HepG2 (cell line): ENCODE data around the gene GSTP1. TPM values are rescaled to one million over a fixed set of nuclear protein-coding genes. Genes with fewer than 3 reads are reported as not detected.
A peak's percentile ranks its signal among the peaks of the same experiment; 100 is the strongest.

Experiments used
- ELF4 ChIP-seq: sonication (generic); formaldehyde crosslinking; IDR thresholded peaks from 2 replicates; pipeline ENCODE4 v1.5.0; 2020; ENCODE audit warnings: missing genetic modification reagents, mild to moderate bottlenecking, moderate library complexity, borderline replicate concordance
- ESRRA ChIP-seq: sonication (generic); formaldehyde crosslinking; IDR thresholded peaks from 2 replicates; pipeline ENCODE4 v1.5.1; 2020; ENCODE audit warnings: mild to moderate bottlenecking, low read depth, missing genetic modification reagents
- FOXM1 ChIP-seq: sonication (generic); formaldehyde crosslinking; IDR thresholded peaks from 2 replicates; pipeline ENCODE4 v1.5.0; 2020; ENCODE audit warnings: missing genetic modification reagents
- HNRNPUL1 ChIP-seq: fragments of 200-400 bp; formaldehyde crosslinking; IDR thresholded peaks from 2 replicates; pipeline ENCODE4 v1.6.1; 2017; ENCODE audit warnings: low read depth, mild to moderate bottlenecking, low read length, moderate library complexity
- HOXD1 ChIP-seq: sonication (generic); formaldehyde crosslinking; IDR thresholded peaks from 2 replicates; pipeline ENCODE4 v1.5.0; 2020; ENCODE audit warnings: missing genetic modification reagents
- NR2F2 ChIP-seq: IDR thresholded peaks from 2 replicates; pipeline ENCODE4 v1.6.1; 2012; ENCODE audit warnings: low read depth, inconsistent platforms, borderline replicate concordance
- NRL ChIP-seq: sonication (generic); formaldehyde crosslinking; IDR thresholded peaks from 2 replicates; pipeline ENCODE4 v1.5.0; 2020; ENCODE audit warnings: missing genetic modification reagents, mild to moderate bottlenecking, moderate library complexity, borderline replicate concordance
- PHF21A ChIP-seq: sonication (generic); formaldehyde crosslinking; IDR thresholded peaks from 2 replicates; pipeline ENCODE4 v1.5.0; 2020; ENCODE audit warnings: mild to moderate bottlenecking, missing genetic modification reagents
- POLR2A ChIP-seq, 2 experiments: IDR thresholded peaks; 2 replicates each; pipeline ENCODE4 v1.6.1; 2011; ENCODE audit warnings: low read depth in 2 of 2, low read length in 2 of 2, mild to moderate bottlenecking in 1 of 2, moderate library complexity in 1 of 2; ENCODE audit not compliant: insufficient read depth in 1 of 2
- POLR2AphosphoS2 ChIP-seq: IDR thresholded peaks from 2 replicates; pipeline ENCODE4 v1.6.1; 2011; ENCODE audit warnings: low read depth, low read length, improper control_type of control experiment
- POLR2AphosphoS5 ChIP-seq: IDR thresholded peaks from 2 replicates; pipeline ENCODE4 v1.6.1; 2012; ENCODE audit warnings: low read depth, low read length
- PTBP1 ChIP-seq: fragments of 200-400 bp; formaldehyde crosslinking; IDR thresholded peaks from 2 replicates; pipeline ENCODE4 v1.6.1; 2018; ENCODE audit warnings: low read length, low read depth; ENCODE audit not compliant: poor library complexity, severe bottlenecking
- SOX5 ChIP-seq: IDR thresholded peaks from 2 replicates; pipeline ENCODE4 v1.6.1; 2016; ENCODE audit warnings: borderline replicate concordance
- ZNF331 ChIP-seq: sonication (generic); formaldehyde crosslinking; IDR thresholded peaks from 2 replicates; pipeline ENCODE4 v1.4.0; 2020; ENCODE audit warnings: missing genetic modification reagents
- polyA plus RNA-seq, 8 experiments: library from polyadenylated mRNA; depleted of rRNA in 3 of 8; stranded (reverse) in 7 of 8; unstranded in 1 of 8; fragments of >200 nt; fragmentation: Illumina TruSeq in 4 of 8; extraction: Trizol in 4 of 8; gene quantifications; 2 replicates each; pipeline versions ENCODE4 v1.2.1 to v1.2.3, GENCODE V29; 2011 to 2016; ENCODE audit warnings: low read depth in 4 of 8, missing spikeins in 1 of 8, mixed read lengths in 1 of 8; ENCODE audit not compliant: insufficient read depth in 1 of 8
- total RNA-seq, 5 experiments: library from RNA; depleted of rRNA; stranded (reverse); fragments of >200 nt; fragmentation: Illumina TruSeq; extraction: Trizol; gene quantifications; 2 replicates each; pipeline ENCODE4 v1.2.3, GENCODE V29; 2016; ENCODE audit warnings: low read depth in 1 of 5
- TF ChIP-seq, protein P1 (sequence below): sonication (generic); formaldehyde crosslinking; IDR thresholded peaks from 2 replicates; pipeline ENCODE4 v1.4.0; 2020; ENCODE audit warnings: missing genetic modification reagents, borderline replicate concordance
- TF ChIP-seq, protein P2 (sequence below): sonication (generic); formaldehyde crosslinking; IDR thresholded peaks from 2 replicates; pipeline ENCODE4 v1.4.0; 2020; ENCODE audit warnings: mild to moderate bottlenecking, missing genetic modification reagents
- TF ChIP-seq, protein P3 (sequence below): sonication (generic); formaldehyde crosslinking; IDR thresholded peaks from 2 replicates; pipeline ENCODE4 v1.4.0; 2020; ENCODE audit warnings: missing genetic modification reagents

Gene GSTP1
- total and polyA plus RNA-seq, 2 of the 13 experiments (the other 11 are each of a cell fraction or from before 2014, with no cell fraction given), result not detected

DNA sequence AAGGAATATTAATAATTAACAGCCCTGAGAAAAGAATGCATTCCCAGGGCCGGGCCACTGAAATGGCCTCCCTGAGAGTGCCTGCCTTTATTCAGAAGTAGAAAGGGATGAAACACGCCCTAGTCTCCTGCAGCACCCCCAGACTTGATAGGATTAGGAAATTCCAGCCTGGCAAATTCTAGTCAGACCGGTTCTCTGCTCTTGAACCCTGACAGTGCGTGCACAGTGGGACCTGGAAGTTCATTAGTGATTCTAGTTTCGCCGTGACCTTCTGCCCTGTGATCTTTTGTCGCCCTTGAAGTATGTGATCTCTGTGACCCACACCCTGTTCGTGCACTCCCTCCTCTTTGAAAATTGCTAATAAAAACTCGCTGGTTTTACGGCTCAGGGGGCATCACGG, 2.1 kb upstream of the GSTP1 start (continued):
- TF ChIP-seq, protein P1, sequence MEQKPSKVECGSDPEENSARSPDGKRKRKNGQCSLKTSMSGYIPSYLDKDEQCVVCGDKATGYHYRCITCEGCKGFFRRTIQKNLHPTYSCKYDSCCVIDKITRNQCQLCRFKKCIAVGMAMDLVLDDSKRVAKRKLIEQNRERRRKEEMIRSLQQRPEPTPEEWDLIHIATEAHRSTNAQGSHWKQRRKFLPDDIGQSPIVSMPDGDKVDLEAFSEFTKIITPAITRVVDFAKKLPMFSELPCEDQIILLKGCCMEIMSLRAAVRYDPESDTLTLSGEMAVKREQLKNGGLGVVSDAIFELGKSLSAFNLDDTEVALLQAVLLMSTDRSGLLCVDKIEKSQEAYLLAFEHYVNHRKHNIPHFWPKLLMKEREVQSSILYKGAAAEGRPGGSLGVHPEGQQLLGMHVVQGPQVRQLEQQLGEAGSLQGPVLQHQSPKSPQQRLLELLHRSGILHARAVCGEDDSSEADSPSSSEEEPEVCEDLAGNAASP, result no peak
- TF ChIP-seq HNRNPUL1, result no peak
- TF ChIP-seq SOX5 (CRISPR knock-in tag), result peak; percentile 55; the same call in 1 of the 2 replicates
- TF ChIP-seq, protein P2, sequence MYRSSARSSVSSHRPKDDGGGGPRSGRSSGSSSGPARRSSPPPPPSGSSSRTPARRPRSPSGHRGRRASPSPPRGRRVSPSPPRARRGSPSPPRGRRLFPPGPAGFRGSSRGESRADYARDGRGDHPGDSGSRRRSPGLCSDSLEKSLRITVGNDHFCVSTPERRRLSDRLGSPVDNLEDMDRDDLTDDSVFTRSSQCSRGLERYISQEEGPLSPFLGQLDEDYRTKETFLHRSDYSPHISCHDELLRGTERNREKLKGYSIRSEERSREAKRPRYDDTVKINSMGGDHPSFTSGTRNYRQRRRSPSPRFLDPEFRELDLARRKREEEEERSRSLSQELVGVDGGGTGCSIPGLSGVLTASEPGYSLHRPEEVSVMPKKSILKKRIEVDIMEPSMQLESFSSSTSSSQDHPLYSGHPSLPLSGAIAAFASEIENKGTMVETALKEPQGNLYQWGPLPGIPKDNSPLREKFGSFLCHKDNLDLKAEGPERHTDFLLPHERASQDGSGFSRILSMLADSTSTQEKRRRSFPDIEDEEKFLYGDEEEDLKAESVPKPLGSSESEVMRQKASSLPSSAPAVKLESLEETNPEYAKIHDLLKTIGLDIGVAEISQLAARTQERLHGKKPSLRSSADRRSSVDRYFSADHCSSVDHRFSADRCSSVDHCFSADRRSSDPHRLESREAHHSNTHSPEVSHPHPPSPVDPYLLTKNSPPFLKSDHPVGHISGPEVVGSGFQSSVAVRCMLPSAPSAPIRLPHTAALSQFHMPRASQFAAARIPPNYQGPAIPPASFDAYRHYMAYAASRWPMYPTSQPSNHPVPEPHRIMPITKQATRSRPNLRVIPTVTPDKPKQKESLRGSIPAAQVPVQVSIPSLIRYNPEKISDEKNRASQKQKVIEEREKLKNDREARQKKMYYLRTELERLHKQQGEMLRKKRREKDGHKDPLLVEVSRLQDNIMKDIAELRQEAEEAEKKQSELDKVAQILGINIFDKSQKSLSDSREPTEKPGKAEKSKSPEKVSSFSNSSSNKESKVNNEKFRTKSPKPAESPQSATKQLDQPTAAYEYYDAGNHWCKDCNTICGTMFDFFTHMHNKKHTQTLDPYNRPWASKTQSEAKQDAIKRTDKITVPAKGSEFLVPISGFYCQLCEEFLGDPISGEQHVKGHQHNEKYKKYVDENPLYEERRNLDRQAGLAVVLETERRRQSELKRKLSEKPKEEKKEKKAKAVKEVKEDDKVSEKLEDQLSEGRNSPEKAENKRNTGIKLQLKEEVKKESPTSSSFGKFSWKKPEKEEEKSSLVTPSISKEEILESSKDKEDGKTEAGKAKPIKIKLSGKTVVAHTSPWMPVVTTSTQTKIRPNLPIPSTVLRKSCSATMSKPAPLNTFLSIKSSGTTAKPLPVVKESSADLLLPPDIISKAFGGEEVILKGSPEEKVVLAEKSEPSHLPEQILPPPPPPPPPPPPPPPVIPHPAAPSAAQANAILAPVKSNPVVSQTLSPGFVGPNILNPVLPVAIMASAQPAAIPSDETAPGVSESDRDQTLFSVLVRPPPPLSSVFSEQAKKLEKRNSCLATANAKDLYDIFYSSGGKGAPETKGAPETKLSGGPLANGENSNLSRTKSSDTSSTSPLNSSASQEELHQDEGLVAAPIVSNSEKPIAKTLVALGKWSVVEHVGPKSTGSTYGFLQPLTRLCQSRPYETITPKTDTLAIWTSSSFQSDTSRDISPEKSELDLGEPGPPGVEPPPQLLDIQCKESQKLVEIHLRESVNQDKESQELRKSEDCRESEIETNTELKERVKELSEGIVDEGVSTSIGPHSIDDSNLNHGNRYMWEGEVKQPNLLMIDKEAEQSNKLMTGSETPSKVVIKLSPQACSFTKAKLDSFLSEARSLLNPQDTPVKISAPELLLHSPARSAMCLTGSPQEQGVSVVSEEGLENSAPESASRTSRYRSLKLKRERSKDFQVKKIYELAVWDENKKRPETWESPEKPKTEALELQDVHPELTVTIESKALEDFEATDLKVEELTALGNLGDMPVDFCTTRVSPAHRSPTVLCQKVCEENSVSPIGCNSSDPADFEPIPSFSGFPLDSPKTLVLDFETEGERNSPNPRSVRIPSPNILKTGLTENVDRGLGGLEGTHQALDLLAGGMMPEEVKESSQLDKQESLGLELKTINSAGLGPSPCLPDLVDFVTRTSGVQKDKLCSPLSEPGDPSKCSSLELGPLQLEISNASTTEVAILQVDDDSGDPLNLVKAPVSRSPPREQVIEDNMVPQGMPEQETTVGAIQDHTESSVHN (CRISPR knock-in tag), result no peak
- 0 out of 2 replicates have a peak, but pooled peaks have one; percentile 24 for TF ChIP-seq ZNF331 (CRISPR knock-in tag)
- TF ChIP-seq NRL (CRISPR knock-in tag), result no peak
- TF ChIP-seq POLR2AphosphoS5, result no peak
- TF ChIP-seq, protein P3, sequence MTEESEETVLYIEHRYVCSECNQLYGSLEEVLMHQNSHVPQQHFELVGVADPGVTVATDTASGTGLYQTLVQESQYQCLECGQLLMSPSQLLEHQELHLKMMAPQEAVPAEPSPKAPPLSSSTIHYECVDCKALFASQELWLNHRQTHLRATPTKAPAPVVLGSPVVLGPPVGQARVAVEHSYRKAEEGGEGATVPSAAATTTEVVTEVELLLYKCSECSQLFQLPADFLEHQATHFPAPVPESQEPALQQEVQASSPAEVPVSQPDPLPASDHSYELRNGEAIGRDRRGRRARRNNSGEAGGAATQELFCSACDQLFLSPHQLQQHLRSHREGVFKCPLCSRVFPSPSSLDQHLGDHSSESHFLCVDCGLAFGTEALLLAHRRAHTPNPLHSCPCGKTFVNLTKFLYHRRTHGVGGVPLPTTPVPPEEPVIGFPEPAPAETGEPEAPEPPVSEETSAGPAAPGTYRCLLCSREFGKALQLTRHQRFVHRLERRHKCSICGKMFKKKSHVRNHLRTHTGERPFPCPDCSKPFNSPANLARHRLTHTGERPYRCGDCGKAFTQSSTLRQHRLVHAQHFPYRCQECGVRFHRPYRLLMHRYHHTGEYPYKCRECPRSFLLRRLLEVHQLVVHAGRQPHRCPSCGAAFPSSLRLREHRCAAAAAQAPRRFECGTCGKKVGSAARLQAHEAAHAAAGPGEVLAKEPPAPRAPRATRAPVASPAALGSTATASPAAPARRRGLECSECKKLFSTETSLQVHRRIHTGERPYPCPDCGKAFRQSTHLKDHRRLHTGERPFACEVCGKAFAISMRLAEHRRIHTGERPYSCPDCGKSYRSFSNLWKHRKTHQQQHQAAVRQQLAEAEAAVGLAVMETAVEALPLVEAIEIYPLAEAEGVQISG (CRISPR knock-in tag), result no peak
- no peak for TF ChIP-seq PTBP1
- peak; percentile 95 for TF ChIP-seq NR2F2
- peak; percentile 87 for TF ChIP-seq ESRRA (CRISPR knock-in tag)
- no peak for TF ChIP-seq HOXD1 (CRISPR knock-in tag)
- peak; percentile 54 for TF ChIP-seq PHF21A (CRISPR knock-in tag)
- no peak for TF ChIP-seq ELF4 (CRISPR knock-in tag)
- no peak for TF ChIP-seq POLR2AphosphoS2
- TF ChIP-seq POLR2A (IDR thresholded peaks at IDR 0.05; ENCODE audit: insufficient read depth in 1 of 2, low read depth in 2 of 2, low read length in 2 of 2), result no peak
- no peak for TF ChIP-seq FOXM1 (CRISPR knock-in tag)
